BLaER1 treated with 17β-estradiol and CSF1 and Interleukin-3, amounts not matched to agents 10 nM and 100 nM (cell line): ENCODE results near the gene CDK13.

Experiments
- H3K27ac ChIP-seq, 11 experiments: shearing (Covaris generic); formaldehyde crosslinking; 2 replicates each; pipeline ENCODE4 v1.8.1; 2022
- H3K27me3 ChIP-seq, 11 experiments: shearing (Covaris generic); formaldehyde crosslinking; 2 replicates each; pipeline ENCODE4 v1.8.1; 2022
- H3K36me3 ChIP-seq, 11 experiments: shearing (Covaris generic); formaldehyde crosslinking; 2 replicates each; pipeline ENCODE4 v1.8.1; 2022
- H3K4me1 ChIP-seq, 10 experiments: shearing (Covaris generic); formaldehyde crosslinking; 2 replicates each; pipeline ENCODE4 v1.8.1; 2022
- H3K4me2 ChIP-seq, 11 experiments: shearing (Covaris generic); formaldehyde crosslinking; 2 replicates each; pipeline ENCODE4 v1.8.1; 2022
- H3K4me3 ChIP-seq, 10 experiments: shearing (Covaris generic); formaldehyde crosslinking; 2 replicates each; pipeline ENCODE4 v1.8.1; 2022
- H3K9ac ChIP-seq, 11 experiments: shearing (Covaris generic); formaldehyde crosslinking; 2 replicates each; pipeline ENCODE4 v1.8.1; 2022
- H3K9me3 ChIP-seq, 11 experiments: shearing (Covaris generic); formaldehyde crosslinking; replicated peaks in 1 of 11; 2 replicates each; pipeline ENCODE4 v1.8.1; 2022
- H4K20me1 ChIP-seq, 11 experiments: shearing (Covaris generic); formaldehyde crosslinking; 2 replicates each; pipeline ENCODE4 v1.8.1; 2022
- Cebpa-rat ChIP-seq, 11 experiments: shearing (Covaris generic); IDR thresholded peaks; 2 replicates each; pipeline ENCODE4 v1.8.1; 2022

CDK13 gene

GRCh38 chr7:40014376-40014775 lies 64.3 kb downstream of the CDK13 start:
- Histone ChIP-seq H3K36me3 (peaks cover 37 to 70% (median 50%) of the 10 kb centered on the region in 11 experiments), H3K4me3 (no peak overlapping the region), H3K4me1 (peaks cover 0 to 12% (median 0%) of the 10 kb centered on the region in 10 experiments; a peak in 6 of 20 replicates), H3K9me3 (no peaks in the 10 kb centered on the region; a peak in 2 of 22 replicates), H4K20me1 (peaks cover 0 to 11% (median 0%) of the 10 kb centered on the region in 11 experiments; a peak in 4 of 22 replicates), H3K4me2 (no peak overlapping the region), H3K9ac (no peak overlapping the region), H3K27ac (no peak overlapping the region), H3K27me3 (no peaks in the 10 kb centered on the region)
- no peak for TF ChIP-seq Cebpa-rat (IDR thresholded peaks at IDR 0.05)

GRCh38 chr7:40015790-40016296 lies 65.8 kb downstream of the CDK13 start:
- no peak overlapping the region for H3K27ac ChIP-seq
- no peak for TF ChIP-seq Cebpa-rat (IDR thresholded peaks at IDR 0.05)
- no peak overlapping the region for H3K4me3 ChIP-seq
- no peak overlapping the region for H3K9ac ChIP-seq
- H3K36me3 ChIP-seq, result peaks cover 34 to 69% (median 48%) of the 10 kb centered on the region in 11 experiments
- H4K20me1 ChIP-seq, result peaks cover 0 to 11% (median 0%) of the 10 kb centered on the region in 11 experiments; a peak in 4 of 22 replicates
- H3K4me1 ChIP-seq, result peaks cover 0 to 12% (median 0%) of the 10 kb centered on the region in 10 experiments; a peak in 6 of 20 replicates
- H3K27me3 ChIP-seq, result no peaks in the 10 kb centered on the region
- no peaks in the 10 kb centered on the region; a peak in 2 of 22 replicates for H3K9me3 ChIP-seq
- no peak overlapping the region for H3K4me2 ChIP-seq

GRCh38 chr7:40019558-40019957 lies 69.5 kb downstream of the CDK13 start:
- no peak overlapping the region for H3K27ac ChIP-seq
- no peak for TF ChIP-seq Cebpa-rat (IDR thresholded peaks at IDR 0.05)
- H3K27me3 ChIP-seq, result no peaks in the 10 kb centered on the region
- H3K4me2 ChIP-seq, result no peak overlapping the region
- H3K9me3 ChIP-seq, result no peaks in the 10 kb centered on the region; a peak in 2 of 22 replicates
- H3K36me3 ChIP-seq, result peaks cover 38 to 68% (median 49%) of the 10 kb centered on the region in 11 experiments
- H3K4me3 ChIP-seq, result no peak overlapping the region
- H3K4me1 ChIP-seq, result peaks cover 0 to 12% (median 0%) of the 10 kb centered on the region in 10 experiments; a peak in 4 of 20 replicates
- H3K9ac ChIP-seq, result no peak overlapping the region
- H4K20me1 ChIP-seq, result peaks cover 0 to 11% (median 0%) of the 10 kb centered on the region in 11 experiments; a peak in 4 of 22 replicates

- Histone ChIP-seq H3K27ac (no peak overlapping the region), H3K4me2 (no peak overlapping the region), H3K4me1 (no peaks in the 10 kb centered on the region), H3K27me3 (no peaks in the 10 kb centered on the region), H3K36me3 (peaks cover 45 to 88% (median 70%) of the 10 kb centered on the region in 11 experiments), H3K4me3 (no peak overlapping the region), H3K9ac (no peak overlapping the region), H4K20me1 (peaks cover 0 to 7% (median 0%) of the 10 kb centered on the region in 11 experiments; a peak in 2 of 22 replicates), H3K9me3 (peaks cover 0 to 9% (median 0%) of the 10 kb centered on the region in 11 experiments; a peak in 2 of 22 replicates)
- TF ChIP-seq Cebpa-rat (IDR thresholded peaks at IDR 0.05), result no peak
These were observed 74.0 kb downstream of the CDK13 start for GRCh38 chr7:40024048-40024447.

- no peak for TF ChIP-seq Cebpa-rat (IDR thresholded peaks at IDR 0.05)
These were observed 74.8 kb downstream of the CDK13 start for GRCh38 chr7:40024841-40025240.

GRCh38 chr7:40027545-40027944 lies 77.5 kb downstream of the CDK13 start:
- Histone ChIP-seq H3K4me3 (no peak overlapping the region), H3K4me2 (no peak overlapping the region), H3K9me3 (peaks cover 0 to 9% (median 0%) of the 10 kb centered on the region in 11 experiments; a peak in 2 of 22 replicates), H4K20me1 (peaks cover 0 to 7% (median 0%) of the 10 kb centered on the region in 11 experiments; a peak in 2 of 22 replicates), H3K27me3 (no peaks in the 10 kb centered on the region), H3K36me3 (peaks cover 60 to 100% (median 86%) of the 10 kb centered on the region in 11 experiments), H3K9ac (no peak overlapping the region), H3K27ac (no peak overlapping the region), H3K4me1 (no peaks in the 10 kb centered on the region)
- TF ChIP-seq Cebpa-rat (IDR thresholded peaks at IDR 0.05), result no peak

More at GRCh38 chr7:40024841-40025240, 74.8 kb downstream of the CDK13 start:
- Histone ChIP-seq H3K9ac (no peak overlapping the region), H3K4me3 (no peak overlapping the region), H3K4me2 (no peak overlapping the region), H4K20me1 (peaks cover 0 to 7% (median 0%) of the 10 kb centered on the region in 11 experiments; a peak in 2 of 22 replicates), H3K36me3 (peaks cover 42 to 88% (median 69%) of the 10 kb centered on the region in 11 experiments), H3K27ac (no peak overlapping the region), H3K9me3 (peaks cover 0 to 9% (median 0%) of the 10 kb centered on the region in 11 experiments; a peak in 2 of 22 replicates), H3K4me1 (no peaks in the 10 kb centered on the region), H3K27me3 (no peaks in the 10 kb centered on the region)

- no peak for TF ChIP-seq Cebpa-rat (IDR thresholded peaks at IDR 0.05)
- Histone ChIP-seq H3K9ac (no peak overlapping the region), H3K9me3 (peaks cover 0 to 12% (median 5%) of the 10 kb centered on the region in 11 experiments; a peak in 8 of 22 replicates), H3K4me3 (no peak overlapping the region), H3K36me3 (peaks cover 56 to 80% (median 64%) of the 10 kb centered on the region in 11 experiments), H4K20me1 (peaks cover 0 to 24% (median 13%) of the 10 kb centered on the region in 11 experiments; a peak in 10 of 22 replicates), H3K4me2 (no peak overlapping the region), H3K27me3 (no peaks in the 10 kb centered on the region), H3K27ac (no peak overlapping the region), H3K4me1 (no peaks in the 10 kb centered on the region)
These were observed 83.8 kb downstream of the CDK13 start for GRCh38 chr7:40033826-40034225.

- no peak for TF ChIP-seq Cebpa-rat (IDR thresholded peaks at IDR 0.05)
- no peak overlapping the region for H3K4me3 ChIP-seq
- H3K9ac ChIP-seq, result no peak overlapping the region
- peaks cover 0 to 2% (median 0%) of the 10 kb centered on the region in 11 experiments; a peak in 1 of 22 replicates for H3K9me3 ChIP-seq
- H3K27ac ChIP-seq, result no peak overlapping the region
- no peaks in the 10 kb centered on the region for H3K27me3 ChIP-seq
- H4K20me1 ChIP-seq, result peaks cover 6 to 58% (median 20%) of the 10 kb centered on the region in 11 experiments; a peak in 13 of 22 replicates
- H3K4me1 ChIP-seq, result no peaks in the 10 kb centered on the region
- no peak overlapping the region for H3K4me2 ChIP-seq
- peaks cover 37 to 82% (median 60%) of the 10 kb centered on the region in 11 experiments for H3K36me3 ChIP-seq
These were observed 91.4 kb downstream of the CDK13 start for GRCh38 chr7:40041456-40041855.

- H3K4me2 ChIP-seq, result no peak overlapping the region
- H3K9ac ChIP-seq, result no peak overlapping the region
- H3K27me3 ChIP-seq, result no peaks in the 10 kb centered on the region
- no peak overlapping the region for H3K4me3 ChIP-seq
- no peaks in the 10 kb centered on the region for H3K9me3 ChIP-seq
- no peak for TF ChIP-seq Cebpa-rat (IDR thresholded peaks at IDR 0.05)
- H3K4me1 ChIP-seq, result no peaks in the 10 kb centered on the region
- peaks cover 39 to 80% (median 59%) of the 10 kb centered on the region in 11 experiments for H3K36me3 ChIP-seq
- no peak overlapping the region for H3K27ac ChIP-seq
- peaks cover 6 to 62% (median 18%) of the 10 kb centered on the region in 11 experiments; a peak in 13 of 22 replicates for H4K20me1 ChIP-seq
These were observed 93.1 kb downstream of the CDK13 start for GRCh38 chr7:40043164-40043563.
